ENCODE results near the gene XYLT1.

XYLT1 gene

GRCh38 chr16:17273142-17273561 is 197.6 kb downstream of the XYLT1 start:
- ATAC-seq, result peak; percentile 79
- TF ChIP-seq ZFP30 (CRISPR knock-in tag; IDR thresholded peaks at IDR 0.05) (no peak), TOX (CRISPR knock-in tag; IDR thresholded peaks at IDR 0.05; ENCODE audit: borderline replicate concordance) (no peak), ZNF70 (CRISPR knock-in tag; IDR thresholded peaks at IDR 0.05) (no peak), RARB (CRISPR knock-in tag; IDR thresholded peaks at IDR 0.05) (no peak)

- no peak for ATAC-seq
- TF ChIP-seq GLIS3 (CRISPR knock-in tag; IDR thresholded peaks at IDR 0.05), result no peak
- TF ChIP-seq ZNF8 (CRISPR knock-in tag; IDR thresholded peaks at IDR 0.05), result no peak
Observed at GRCh38 chr16:17272716-17273115, 198.0 kb downstream of the XYLT1 start.

DNA sequence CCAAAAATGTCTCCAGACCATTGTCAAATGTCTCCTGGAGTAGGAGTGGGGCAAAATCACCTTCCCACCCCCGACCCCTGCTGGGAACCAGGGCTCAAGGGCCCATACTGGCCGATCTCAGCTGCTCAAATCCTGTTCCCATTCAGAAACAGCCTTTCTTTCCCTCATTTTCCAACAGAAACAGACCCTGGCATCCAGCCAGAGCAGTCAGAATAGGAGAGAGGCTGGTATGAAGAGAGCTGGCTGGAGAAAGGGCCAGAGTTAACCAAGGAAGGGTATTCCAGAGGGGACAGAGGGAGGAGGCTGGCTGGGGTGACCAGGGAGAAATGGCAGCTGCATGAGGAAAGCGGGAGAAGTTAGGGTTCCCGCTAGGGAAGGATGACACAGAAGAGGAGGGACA is 199.1 kb downstream of the XYLT1 start:
- ATAC-seq, result peak; percentile 63
- TF ChIP-seq, protein P1, sequence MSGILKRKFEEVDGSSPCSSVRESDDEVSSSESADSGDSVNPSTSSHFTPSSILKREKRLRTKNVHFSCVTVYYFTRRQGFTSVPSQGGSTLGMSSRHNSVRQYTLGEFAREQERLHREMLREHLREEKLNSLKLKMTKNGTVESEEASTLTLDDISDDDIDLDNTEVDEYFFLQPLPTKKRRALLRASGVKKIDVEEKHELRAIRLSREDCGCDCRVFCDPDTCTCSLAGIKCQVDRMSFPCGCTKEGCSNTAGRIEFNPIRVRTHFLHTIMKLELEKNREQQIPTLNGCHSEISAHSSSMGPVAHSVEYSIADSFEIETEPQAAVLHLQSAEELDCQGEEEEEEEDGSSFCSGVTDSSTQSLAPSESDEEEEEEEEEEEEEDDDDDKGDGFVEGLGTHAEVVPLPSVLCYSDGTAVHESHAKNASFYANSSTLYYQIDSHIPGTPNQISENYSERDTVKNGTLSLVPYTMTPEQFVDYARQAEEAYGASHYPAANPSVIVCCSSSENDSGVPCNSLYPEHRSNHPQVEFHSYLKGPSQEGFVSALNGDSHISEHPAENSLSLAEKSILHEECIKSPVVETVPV (CRISPR knock-in tag; IDR thresholded peaks at IDR 0.05), result no peak
- no peak for TF ChIP-seq TCF4 (CRISPR knock-in tag; IDR thresholded peaks at IDR 0.05; ENCODE audit: borderline replicate concordance)
- TF ChIP-seq ZFP3 (CRISPR knock-in tag; IDR thresholded peaks at IDR 0.05), result no peak
- TF ChIP-seq ZNF70 (CRISPR knock-in tag; IDR thresholded peaks at IDR 0.05), result no peak
- TF ChIP-seq ARNTL (CRISPR knock-in tag; IDR thresholded peaks at IDR 0.05; ENCODE audit: borderline replicate concordance, low read depth), result no peak
- TF ChIP-seq SNAI2 (CRISPR knock-in tag; IDR thresholded peaks at IDR 0.05), result no peak
- TF ChIP-seq ZNF565 (CRISPR knock-in tag; conservative IDR thresholded peaks at IDR 0.05; ENCODE audit: low read depth), result no peak

- no peak for ATAC-seq
- TF ChIP-seq, protein P2, sequence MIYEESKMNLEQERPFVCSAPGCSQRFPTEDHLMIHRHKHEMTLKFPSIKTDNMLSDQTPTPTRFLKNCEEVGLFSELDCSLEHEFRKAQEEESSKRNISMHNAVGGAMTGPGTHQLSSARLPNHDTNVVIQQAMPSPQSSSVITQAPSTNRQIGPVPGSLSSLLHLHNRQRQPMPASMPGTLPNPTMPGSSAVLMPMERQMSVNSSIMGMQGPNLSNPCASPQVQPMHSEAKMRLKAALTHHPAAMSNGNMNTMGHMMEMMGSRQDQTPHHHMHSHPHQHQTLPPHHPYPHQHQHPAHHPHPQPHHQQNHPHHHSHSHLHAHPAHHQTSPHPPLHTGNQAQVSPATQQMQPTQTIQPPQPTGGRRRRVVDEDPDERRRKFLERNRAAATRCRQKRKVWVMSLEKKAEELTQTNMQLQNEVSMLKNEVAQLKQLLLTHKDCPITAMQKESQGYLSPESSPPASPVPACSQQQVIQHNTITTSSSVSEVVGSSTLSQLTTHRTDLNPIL (CRISPR knock-in tag; IDR thresholded peaks at IDR 0.05; ENCODE audit: low read depth), result no peak
- TF ChIP-seq TCF4 (CRISPR knock-in tag; IDR thresholded peaks at IDR 0.05; ENCODE audit: borderline replicate concordance), result no peak
Observed at GRCh38 chr16:17270683-17271109, 200.1 kb downstream of the XYLT1 start.

GRCh38 chr16:17270111-17270510 is 200.6 kb downstream of the XYLT1 start:
- no peak for ATAC-seq
- TF ChIP-seq, protein P3, sequence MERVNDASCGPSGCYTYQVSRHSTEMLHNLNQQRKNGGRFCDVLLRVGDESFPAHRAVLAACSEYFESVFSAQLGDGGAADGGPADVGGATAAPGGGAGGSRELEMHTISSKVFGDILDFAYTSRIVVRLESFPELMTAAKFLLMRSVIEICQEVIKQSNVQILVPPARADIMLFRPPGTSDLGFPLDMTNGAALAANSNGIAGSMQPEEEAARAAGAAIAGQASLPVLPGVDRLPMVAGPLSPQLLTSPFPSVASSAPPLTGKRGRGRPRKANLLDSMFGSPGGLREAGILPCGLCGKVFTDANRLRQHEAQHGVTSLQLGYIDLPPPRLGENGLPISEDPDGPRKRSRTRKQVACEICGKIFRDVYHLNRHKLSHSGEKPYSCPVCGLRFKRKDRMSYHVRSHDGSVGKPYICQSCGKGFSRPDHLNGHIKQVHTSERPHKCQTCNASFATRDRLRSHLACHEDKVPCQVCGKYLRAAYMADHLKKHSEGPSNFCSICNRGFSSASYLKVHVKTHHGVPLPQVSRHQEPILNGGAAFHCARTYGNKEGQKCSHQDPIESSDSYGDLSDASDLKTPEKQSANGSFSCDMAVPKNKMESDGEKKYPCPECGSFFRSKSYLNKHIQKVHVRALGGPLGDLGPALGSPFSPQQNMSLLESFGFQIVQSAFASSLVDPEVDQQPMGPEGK (CRISPR knock-in tag; IDR thresholded peaks at IDR 0.05; ENCODE audit: borderline replicate concordance), result no peak
- no peak for TF ChIP-seq ESRRG (CRISPR knock-in tag; IDR thresholded peaks at IDR 0.05)
- TF ChIP-seq, protein P2 (CRISPR knock-in tag; IDR thresholded peaks at IDR 0.05; ENCODE audit: low read depth), result no peak
- no peak for TF ChIP-seq ZNF565 (CRISPR knock-in tag; conservative IDR thresholded peaks at IDR 0.05; ENCODE audit: low read depth)
- TF ChIP-seq ZFP3 (CRISPR knock-in tag; IDR thresholded peaks at IDR 0.05), result no peak
- no peak for TF ChIP-seq BACH2 (CRISPR knock-in tag; IDR thresholded peaks at IDR 0.05; ENCODE audit: borderline replicate concordance)
- TF ChIP-seq ARNTL (CRISPR knock-in tag; IDR thresholded peaks at IDR 0.05; ENCODE audit: borderline replicate concordance, low read depth), result no peak
- TF ChIP-seq CSDC2 (CRISPR knock-in tag; IDR thresholded peaks at IDR 0.05), result no peak
- TF ChIP-seq POU6F1 (CRISPR knock-in tag; IDR thresholded peaks at IDR 0.05; ENCODE audit: borderline replicate concordance, low read depth), result no peak
- no peak for TF ChIP-seq OSR1 (CRISPR knock-in tag; IDR thresholded peaks at IDR 0.05)
